H7 (cell line): Measurements from ENCODE around the gene SH3BGRL3. TPM values are rescaled to one million over a fixed set of nuclear protein-coding genes. Genes with fewer than 3 reads are reported as not detected.
"Not testable (repeated sequence)": the region's sequence is repeated elsewhere in the genome, so short reads cannot be mapped to it uniquely, and the experiment has no call there.

Experiments used
- DNase-seq: peaks from one replicate; pipeline ENCODE4 v3.0.0; 2012
- H3K27me3 ChIP-seq: 2 replicates; pipeline ENCODE4 v1.6.0; 2011; ENCODE audit warnings: mild to moderate bottlenecking, low read length; ENCODE audit not compliant: control insufficient read depth, insufficient read depth
- H3K36me3 ChIP-seq: replicated peaks from 2 replicates; pipeline ENCODE4 v1.5.1; 2011; ENCODE audit warnings: low read length; ENCODE audit not compliant: control insufficient read depth, insufficient read depth
- H3K4me3 ChIP-seq: 2 replicates; pipeline ENCODE4 v1.5.1; 2011; ENCODE audit warnings: low read depth, mild to moderate bottlenecking, control low read depth, low read length, moderate library complexity; ENCODE audit not compliant: insufficient read depth
- total RNA-seq: library from RNA; depleted of rRNA; stranded (reverse); fragments of >200 nt; shearing (Covaris generic); gene quantifications from 2 replicates; pipeline ENCODE4 v1.2.3, GENCODE V29; 2014

SH3BGRL3 gene
- total RNA-seq, 1 experiment from 2014 or later: 56.7 TPM

GRCh38 chr1:26307966-26308899, 28.3 kb downstream of the SH3BGRL3 start:
- not testable (repeated sequence) for H3K36me3 ChIP-seq, H3K4me3 ChIP-seq, DNase-seq, H3K27me3 ChIP-seq

DNA sequence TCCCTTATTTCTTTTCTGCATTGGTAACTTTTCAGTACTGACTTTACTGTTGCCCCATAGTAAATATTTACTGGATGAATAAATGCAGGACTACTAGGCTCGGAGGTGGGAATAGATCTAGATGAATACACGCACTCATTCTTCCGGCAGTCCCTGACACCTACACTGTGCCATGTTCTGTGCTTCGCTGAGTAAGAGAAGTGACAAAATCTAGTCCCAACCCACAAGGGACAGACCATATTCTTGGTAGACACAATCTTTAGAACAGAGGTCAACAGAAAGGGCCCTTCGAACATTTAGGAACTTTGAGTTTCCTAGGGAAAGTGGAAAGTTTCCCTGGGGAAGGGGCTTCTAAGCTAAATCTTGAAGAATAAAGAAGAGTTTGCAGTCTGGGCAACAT, 34.6 kb downstream of the SH3BGRL3 start:
- no peak for DNase-seq
- Histone ChIP-seq H3K36me3 (no peaks in the 10 kb centered on the region), H3K27me3 (no peaks in the 10 kb centered on the region), H3K4me3 (no peak overlapping the region)

- H3K4me3 ChIP-seq: no peak overlapping the region
- peaks cover 4% of the 10 kb centered on the region for H3K36me3 ChIP-seq
- no peaks in the 10 kb centered on the region for H3K27me3 ChIP-seq
- peak; percentile 38 for DNase-seq
Measured at GRCh38 chr1:26315874-26316850, 36.3 kb downstream of the SH3BGRL3 start.

GRCh38 chr1:26317146-26317545, 37.3 kb downstream of the SH3BGRL3 start:
- DNase-seq: no peak
- Histone ChIP-seq H3K4me3 (no peak overlapping the region), H3K27me3 (no peaks in the 10 kb centered on the region), H3K36me3 (peaks cover 6% of the 10 kb centered on the region)

- Histone ChIP-seq H3K27me3 (no peaks in the 10 kb centered on the region), H3K36me3 (peaks cover 9% of the 10 kb centered on the region), H3K4me3 (no peak within 1 kb of the TSS)
- peak; percentile 86 for DNase-seq
Measured at GRCh38 chr1:26317612-26318337, 37.9 kb downstream of the SH3BGRL3 start, which contains the start of gene CD52. TSS of gene CD52 (plus strand) at chr1:26317958. CDS start at chr1:26318018, 60 bp downstream.

DNA sequence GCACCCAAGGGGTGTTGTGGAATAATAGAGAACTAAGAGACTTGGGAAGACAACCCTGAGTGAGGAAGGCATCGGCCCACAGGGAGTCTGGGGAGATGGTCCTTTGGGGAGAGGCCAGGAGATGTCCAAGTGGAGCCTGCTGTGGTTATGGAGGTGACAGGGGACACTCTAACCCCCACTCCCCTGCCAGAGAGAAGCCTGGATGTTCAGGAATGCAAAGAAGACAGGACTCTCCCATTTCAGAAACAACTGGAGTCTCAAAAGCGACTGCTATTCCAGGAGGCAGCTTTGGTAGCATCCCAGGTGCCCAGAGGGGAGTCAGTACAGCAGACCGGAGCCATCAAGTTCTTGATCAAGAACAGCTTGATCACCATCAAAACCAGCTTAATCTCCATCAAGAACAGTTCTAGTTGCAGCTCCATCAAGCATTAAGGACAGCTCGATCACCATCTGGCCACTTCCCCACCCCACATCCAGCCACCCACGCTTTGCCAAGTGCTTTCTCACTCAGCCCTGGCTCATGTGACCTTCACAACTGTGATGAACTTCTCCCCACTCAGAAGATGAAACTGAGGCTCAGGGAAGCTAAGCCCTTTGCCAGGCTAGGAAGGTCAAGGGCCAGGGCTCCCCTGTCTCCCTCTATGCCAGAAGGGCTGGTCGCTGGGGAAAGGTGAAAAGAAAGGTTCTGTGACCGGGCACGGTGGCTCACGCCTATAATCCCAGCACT, 38.6 kb downstream of the SH3BGRL3 start:
- Histone ChIP-seq H3K36me3 (peaks cover 9% of the 10 kb centered on the region), H3K4me3 (no peak overlapping the region), H3K27me3 (no peaks in the 10 kb centered on the region)
- peak; percentile 33 for DNase-seq

- H3K36me3 ChIP-seq: peaks cover 20% of the 10 kb centered on the region
- no peaks in the 10 kb centered on the region for H3K27me3 ChIP-seq
- DNase-seq: no peak
- H3K4me3 ChIP-seq: no peak overlapping the region
Measured at GRCh38 chr1:26320896-26321295, 41.0 kb downstream of the SH3BGRL3 start.

DNA sequence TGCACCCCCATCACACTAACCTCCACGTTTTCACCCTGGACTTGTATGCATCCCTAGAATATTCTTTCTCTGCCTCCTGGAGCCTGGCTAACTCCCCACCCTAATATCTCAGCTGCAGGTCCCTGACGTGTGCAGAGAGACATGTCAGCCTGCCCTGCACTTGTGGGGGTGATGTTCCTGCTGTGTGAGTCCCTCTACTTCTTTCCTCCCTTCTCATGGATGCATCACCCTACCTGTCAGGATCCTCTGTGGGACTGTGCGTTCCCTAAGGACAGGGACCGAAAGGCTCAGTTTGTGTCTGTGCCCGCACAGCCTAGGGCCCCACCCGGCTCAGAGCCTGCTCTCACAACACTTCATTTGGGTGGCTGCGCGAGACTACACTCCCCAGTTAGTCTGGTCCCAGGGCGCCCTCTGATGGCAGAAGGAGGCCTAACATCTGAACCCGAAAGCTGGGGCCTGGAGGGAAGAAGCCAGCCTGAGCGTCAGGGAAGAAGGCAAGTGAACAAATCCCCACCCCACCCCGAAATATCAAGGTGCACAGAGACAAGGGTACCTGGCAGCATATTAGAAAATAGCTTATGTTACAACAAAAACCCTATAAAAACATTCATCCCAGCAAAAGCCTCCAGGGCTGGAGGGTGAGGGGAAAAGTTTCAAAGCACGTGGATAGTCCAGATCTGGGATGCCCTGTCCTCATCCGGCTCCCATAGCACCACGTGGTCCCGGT, 41.6 kb downstream of the SH3BGRL3 start:
- peak; percentile 95 for DNase-seq
- Histone ChIP-seq H3K36me3 (peaks cover 20% of the 10 kb centered on the region), H3K4me3 (no peak overlapping the region), H3K27me3 (no peaks in the 10 kb centered on the region)

DNA sequence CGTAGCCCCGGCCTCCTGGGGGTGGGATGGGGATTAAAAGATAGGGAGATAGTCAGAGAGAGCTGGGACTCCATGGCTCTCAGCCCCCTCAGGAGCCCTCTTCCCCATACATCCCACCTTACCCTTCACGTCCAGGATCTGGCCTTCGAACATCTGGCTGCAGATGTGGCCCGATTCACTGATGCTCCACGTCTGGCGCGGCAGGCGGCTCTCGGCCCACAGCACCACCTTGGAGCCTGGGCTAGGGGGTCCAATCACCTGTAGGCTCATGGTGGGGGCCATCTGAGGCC, 42.1 kb downstream of the SH3BGRL3 start:
- no peak overlapping the region for H3K4me3 ChIP-seq
- peaks cover 20% of the 10 kb centered on the region for H3K36me3 ChIP-seq
- peak; percentile 61 for DNase-seq
- no peaks in the 10 kb centered on the region for H3K27me3 ChIP-seq

GRCh38 chr1:26323382-26323781, 43.5 kb downstream of the SH3BGRL3 start:
- peaks cover 20% of the 10 kb centered on the region for H3K36me3 ChIP-seq
- DNase-seq: no peak
- no peak overlapping the region for H3K4me3 ChIP-seq
- H3K27me3 ChIP-seq: no peaks in the 10 kb centered on the region

DNA sequence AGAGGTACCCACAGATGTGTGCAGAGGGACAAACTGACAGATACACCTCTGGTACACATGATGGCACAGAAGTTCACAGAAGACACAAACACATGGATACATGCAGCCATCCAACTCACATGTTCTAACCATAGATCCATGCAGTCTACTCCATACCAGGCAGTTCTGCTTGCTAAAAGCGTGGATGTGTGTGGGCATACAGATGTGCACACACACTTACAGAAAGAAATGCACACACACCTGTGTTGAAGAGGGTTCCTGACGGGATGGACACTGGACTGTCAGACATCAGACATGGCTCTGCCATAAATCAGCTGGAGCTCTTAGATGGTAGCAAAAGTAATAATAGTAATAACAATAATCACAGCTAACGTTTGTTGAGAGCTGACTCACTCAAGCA, 44.7 kb downstream of the SH3BGRL3 start:
- no peaks in the 10 kb centered on the region for H3K27me3 ChIP-seq
- no peak for DNase-seq
- no peak overlapping the region for H3K4me3 ChIP-seq
- H3K36me3 ChIP-seq: peaks cover 20% of the 10 kb centered on the region

- no peak overlapping the region for H3K4me3 ChIP-seq
- no peaks in the 10 kb centered on the region for H3K27me3 ChIP-seq
- H3K36me3 ChIP-seq: peaks cover 11% of the 10 kb centered on the region
- DNase-seq: no peak
Measured at GRCh38 chr1:26327956-26328362, 48.1 kb downstream of the SH3BGRL3 start.

GRCh38 chr1:26328597-26328996, 48.7 kb downstream of the SH3BGRL3 start:
- Histone ChIP-seq H3K4me3 (no peak overlapping the region), H3K36me3 (peaks cover 10% of the 10 kb centered on the region), H3K27me3 (no peaks in the 10 kb centered on the region)
- DNase-seq: no peak
